CD4-positive, CD25-positive, alpha-beta regulatory T cell (primary cell): ENCODE data around the gene HEG1. TPM values are rescaled to one million over a fixed set of nuclear protein-coding genes. Genes with fewer than 3 reads are reported as not detected.
A peak's percentile ranks its signal among the peaks of the same experiment; 100 is the strongest.

Experiments used
- ATAC-seq, 2 donors: fragments of 150-1000 bp; cut with Tn5 transposase; one replicate each; pipeline ENCODE4 v1.10.0; 2021; ENCODE audit warnings: low read depth in 2 of 2, moderate number of reproducible peaks in 2 of 2, moderate library complexity in 1 of 2
- DNase-seq, 3 donors: peaks; one replicate each; pipeline versions ENCODE4 v3.0.0 to v3.0.0-alpha.2; 2012 to 2022; ENCODE audit warnings: mixed read lengths in 1 of 3
- H3K27ac ChIP-seq: one replicate; pipeline ENCODE4 v1.7.0; 2013; ENCODE audit warnings: mild to moderate bottlenecking, low read length; ENCODE audit not compliant: insufficient read depth, poor library complexity, severe bottlenecking
- H3K27me3 ChIP-seq: one replicate; pipeline ENCODE4 v1.7.0; 2013; ENCODE audit warnings: low read length; ENCODE audit not compliant: control insufficient read depth, insufficient read depth
- H3K36me3 ChIP-seq: one replicate; pipeline ENCODE4 v1.7.0; 2013; ENCODE audit warnings: mild to moderate bottlenecking, low read length, moderate library complexity; ENCODE audit not compliant: control insufficient read depth, insufficient read depth
- H3K4me1 ChIP-seq: 2 replicates; pipeline ENCODE4 v1.7.0; 2013; ENCODE audit warnings: mild to moderate bottlenecking, low read length; ENCODE audit not compliant: insufficient read depth, control insufficient read depth, poor library complexity, severe bottlenecking
- H3K4me3 ChIP-seq: one replicate; pipeline ENCODE4 v1.7.0; 2013; ENCODE audit warnings: low read depth, mild to moderate bottlenecking, low read length, moderate library complexity
- H3K9me3 ChIP-seq, 2 experiments: 1 replicate in 1 of 2; 2 replicates in 1 of 2; pipeline ENCODE4 v1.7.0; 2013; ENCODE audit warnings: low read length in 2 of 2, mild to moderate bottlenecking in 1 of 2, moderate library complexity in 1 of 2; ENCODE audit not compliant: control insufficient read depth in 2 of 2
- H3K27ac Mint-ChIP-seq, 3 donors: one replicate each; pipeline ENCODE4 v1.8.0; 2020 to 2022; ENCODE audit warnings: mild to moderate bottlenecking in 3 of 3, mixed read lengths in 3 of 3, moderate library complexity in 2 of 3
- H3K27me3 Mint-ChIP-seq: one replicate; pipeline ENCODE4 v1.8.0; 2022; ENCODE audit warnings: mild to moderate bottlenecking, mixed read lengths
- H3K36me3 Mint-ChIP-seq: one replicate; pipeline ENCODE4 v1.8.0; 2020; ENCODE audit warnings: mixed read lengths
- H3K4me1 Mint-ChIP-seq, 4 donors: one replicate each; pipeline ENCODE4 v1.8.0; 2020 to 2022; ENCODE audit warnings: mixed read lengths in 4 of 4, mild to moderate bottlenecking in 1 of 4
- H3K4me3 Mint-ChIP-seq, 4 donors: one replicate each; pipeline ENCODE4 v1.8.0; 2020 to 2022; ENCODE audit warnings: mild to moderate bottlenecking in 4 of 4, mixed read lengths in 4 of 4, moderate library complexity in 3 of 4
- H3K9me3 Mint-ChIP-seq, 7 donors: one replicate each; pipeline ENCODE4 v1.8.0; 2020 to 2022; ENCODE audit warnings: mixed read lengths in 7 of 7, mild to moderate bottlenecking in 3 of 7, moderate library complexity in 2 of 7
- polyA plus RNA-seq, 4 donors: library from polyadenylated mRNA; unstranded; fragments of 300-500 nt; fragmentation: Illumina TruSeq; gene quantifications; one replicate each; pipeline ENCODE4 v1.2.3, GENCODE V29; 2021
- total RNA-seq: library from RNA; stranded (reverse); gene quantifications from one replicate; pipeline ENCODE4 v1.2.3, GENCODE V29; 2022

Gene HEG1
- total and polyA plus RNA-seq, 5 donors from 2014 or later: 0.95 to 24.8 (median 2.3) TPM

DNA sequence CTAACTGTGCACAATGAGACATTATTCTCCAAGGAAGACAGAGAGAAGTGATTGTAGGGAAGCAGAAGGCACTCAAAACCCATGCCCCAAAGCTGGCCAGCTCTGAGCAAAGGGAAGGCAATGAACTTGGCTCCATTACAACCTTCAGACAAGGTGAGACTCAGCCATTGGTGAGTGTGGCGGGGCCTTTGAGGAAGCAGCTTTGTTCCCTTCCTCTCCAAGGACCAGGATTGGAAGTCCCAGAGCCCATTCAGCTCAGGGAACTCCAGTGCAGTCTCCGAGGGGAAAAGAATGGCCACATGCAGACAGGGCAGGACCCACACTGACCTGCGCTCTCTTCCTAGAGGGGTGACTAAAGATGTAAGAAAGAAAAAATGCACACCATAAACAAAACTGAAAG is 23.1 kb downstream of the HEG1 start:
- no peaks in the 10 kb centered on the region for H3K27me3 ChIP-seq
- DNase-seq (no peak), ATAC-seq (no peak)
- peaks cover 8 to 10% of the 10 kb centered on the region in 2 experiments for H3K9me3 ChIP-seq
- H3K4me1 ChIP-seq: no peaks in the 10 kb centered on the region
- no peak overlapping the region for H3K27ac ChIP-seq
- peaks cover 14% of the 10 kb centered on the region for H3K36me3 ChIP-seq
- Mint-ChIP-seq H3K27ac (peak overlapping the region in 1 of 3 donors; percentile 42), H3K4me3 (no peak overlapping the region), H3K36me3 (peaks cover 29% of the 10 kb centered on the region), H3K9me3 (peaks cover 0 to 14% (median 5%) of the 10 kb centered on the region in 7 donors), H3K27me3 (no peaks in the 10 kb centered on the region), H3K4me1 (peaks cover 16 to 38% (median 20%) of the 10 kb centered on the region in 4 donors)
- no peak overlapping the region for H3K4me3 ChIP-seq

DNA sequence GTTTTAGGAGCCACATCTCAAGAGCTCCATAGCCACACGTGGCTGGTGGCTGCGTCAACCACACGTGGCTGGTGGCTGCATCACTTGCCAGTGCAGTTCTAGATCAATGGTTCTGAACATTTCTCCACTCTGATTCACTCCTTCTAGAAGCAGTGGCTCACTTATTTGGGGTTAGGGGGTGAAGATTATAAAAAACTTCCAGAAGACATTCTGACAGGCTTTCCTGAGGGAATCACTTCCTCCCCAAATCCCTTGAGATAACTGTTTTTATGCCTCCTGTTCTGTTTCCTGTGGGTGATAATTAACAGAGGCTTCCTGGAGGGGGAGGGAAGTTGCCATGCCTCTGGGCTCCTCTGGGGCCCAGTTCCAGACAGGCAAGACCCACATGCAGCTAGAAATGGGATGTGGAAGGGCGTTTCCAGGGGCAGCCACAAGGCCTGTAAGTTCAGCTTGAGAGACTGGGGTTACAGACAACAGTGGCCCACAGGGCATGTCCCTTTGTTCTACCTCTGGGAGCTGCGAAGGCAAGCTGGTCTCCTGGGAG is 23.6 kb downstream of the HEG1 start:
- H3K4me1 Mint-ChIP-seq: peaks cover 12 to 38% (median 17%) of the 10 kb centered on the region in 4 donors
- peak overlapping the region in 1 of 3 donors; percentile 42 for H3K27ac Mint-ChIP-seq
- Histone ChIP-seq H3K4me3 (no peak overlapping the region), H3K4me1 (no peaks in the 10 kb centered on the region), H3K27ac (no peak overlapping the region), H3K36me3 (peaks cover 19% of the 10 kb centered on the region), H3K9me3 (peaks cover 8 to 10% of the 10 kb centered on the region in 2 experiments), H3K27me3 (no peaks in the 10 kb centered on the region)
- H3K27me3 Mint-ChIP-seq: no peaks in the 10 kb centered on the region
- H3K4me3 Mint-ChIP-seq: no peak overlapping the region
- H3K36me3 Mint-ChIP-seq: peaks cover 33% of the 10 kb centered on the region
- H3K9me3 Mint-ChIP-seq: peaks cover 0 to 14% (median 5%) of the 10 kb centered on the region in 7 donors
- ATAC-seq (no peak), DNase-seq (no peak)

DNA sequence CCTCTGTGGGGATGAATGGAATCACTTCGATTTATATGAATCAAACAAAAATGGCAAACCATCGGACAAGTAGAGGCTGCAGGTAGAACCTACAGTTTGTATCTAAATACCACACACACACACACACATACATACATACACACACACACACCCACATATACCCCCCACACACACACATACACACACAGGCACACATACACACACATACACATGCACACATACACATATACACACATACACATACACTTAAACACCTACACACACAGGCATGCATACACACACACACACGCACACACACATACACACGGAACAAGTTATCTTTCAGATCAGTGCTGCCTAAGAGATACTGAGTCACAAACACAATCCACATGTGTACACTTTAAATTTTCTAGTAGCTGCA is 24.3 kb downstream of the HEG1 start:
- Histone ChIP-seq H3K4me3 (no peak overlapping the region), H3K4me1 (no peaks in the 10 kb centered on the region), H3K27ac (no peak overlapping the region), H3K36me3 (peaks cover 24% of the 10 kb centered on the region), H3K9me3 (peaks cover 6 to 10% of the 10 kb centered on the region in 2 experiments), H3K27me3 (no peaks in the 10 kb centered on the region)
- no peak for ATAC-seq
- Mint-ChIP-seq H3K9me3 (peaks cover 0 to 12% (median 5%) of the 10 kb centered on the region in 7 donors), H3K4me1 (peaks cover 9 to 38% (median 16%) of the 10 kb centered on the region in 4 donors), H3K27me3 (no peaks in the 10 kb centered on the region), H3K27ac (no peak overlapping the region), H3K36me3 (peaks cover 37% of the 10 kb centered on the region), H3K4me3 (no peak overlapping the region)
- no peak for DNase-seq

DNA sequence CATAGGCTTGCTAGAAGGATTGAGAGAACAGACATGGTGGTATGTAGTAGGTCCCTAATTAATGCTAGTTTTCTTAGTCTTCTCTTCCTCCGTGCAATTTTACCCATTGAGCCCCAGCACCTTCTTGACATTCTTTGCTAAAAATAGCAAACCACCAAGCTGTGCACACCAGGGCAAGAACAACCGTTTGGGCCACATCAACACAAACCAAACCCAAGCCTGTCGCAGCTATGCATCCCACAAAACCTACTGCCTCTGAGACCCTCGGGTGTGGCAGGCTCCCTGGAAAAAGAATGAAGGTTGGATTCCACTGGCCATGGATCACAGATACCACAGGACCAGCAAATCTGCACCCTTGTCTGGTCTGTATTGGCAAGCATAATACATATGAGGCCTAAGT is 27.1 kb downstream of the HEG1 start:
- H3K27ac Mint-ChIP-seq: peak overlapping the region in 1 of 3 donors; percentile 67
- Histone ChIP-seq H3K9me3 (no peaks in the 10 kb centered on the region), H3K4me1 (peaks cover 12% of the 10 kb centered on the region), H3K4me3 (no peak overlapping the region), H3K27ac (no peak overlapping the region), H3K27me3 (no peaks in the 10 kb centered on the region), H3K36me3 (peaks cover 38% of the 10 kb centered on the region)
- DNase-seq (no peak), ATAC-seq (no peak)
- peaks cover 0 to 5% (median 0%) of the 10 kb centered on the region in 7 donors for H3K9me3 Mint-ChIP-seq
- H3K27me3 Mint-ChIP-seq: no peaks in the 10 kb centered on the region
- H3K4me3 Mint-ChIP-seq: no peak overlapping the region
- peaks cover 57% of the 10 kb centered on the region for H3K36me3 Mint-ChIP-seq
- H3K4me1 Mint-ChIP-seq: peaks cover 14 to 52% (median 22%) of the 10 kb centered on the region in 4 donors

DNA sequence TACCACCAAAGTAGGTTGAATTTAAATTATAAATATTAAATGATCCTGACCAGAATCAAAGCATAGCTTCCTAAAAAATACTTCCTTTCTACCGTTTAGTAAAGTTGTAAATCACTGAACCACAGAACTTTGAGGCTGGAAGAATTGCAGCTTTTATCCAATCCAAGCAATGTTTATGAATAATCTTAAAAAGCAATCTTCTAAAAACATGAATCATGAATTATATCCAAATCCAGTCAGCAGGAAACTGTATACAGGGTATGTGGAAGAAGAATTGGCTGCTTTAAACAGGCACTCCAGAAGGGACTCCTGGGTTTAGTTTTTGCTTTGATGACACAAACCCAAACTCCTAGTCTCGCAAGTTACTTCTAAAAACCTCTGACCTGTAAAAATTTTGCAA is 30.2 kb downstream of the HEG1 start:
- H3K27me3 Mint-ChIP-seq: no peaks in the 10 kb centered on the region
- H3K36me3 Mint-ChIP-seq: peaks cover 58% of the 10 kb centered on the region
- no peaks in the 10 kb centered on the region for H3K9me3 Mint-ChIP-seq
- Histone ChIP-seq H3K4me1 (peaks cover 19% of the 10 kb centered on the region), H3K4me3 (no peak overlapping the region), H3K9me3 (no peaks in the 10 kb centered on the region), H3K27me3 (no peaks in the 10 kb centered on the region), H3K36me3 (peaks cover 44% of the 10 kb centered on the region), H3K27ac (no peak overlapping the region)
- peaks cover 19 to 56% (median 37%) of the 10 kb centered on the region in 4 donors for H3K4me1 Mint-ChIP-seq
- no peak overlapping the region for H3K4me3 Mint-ChIP-seq
- DNase-seq (no peak), ATAC-seq (no peak)
- peak overlapping the region in 2 of 3 donors; percentile 23 to 77 for H3K27ac Mint-ChIP-seq

DNA sequence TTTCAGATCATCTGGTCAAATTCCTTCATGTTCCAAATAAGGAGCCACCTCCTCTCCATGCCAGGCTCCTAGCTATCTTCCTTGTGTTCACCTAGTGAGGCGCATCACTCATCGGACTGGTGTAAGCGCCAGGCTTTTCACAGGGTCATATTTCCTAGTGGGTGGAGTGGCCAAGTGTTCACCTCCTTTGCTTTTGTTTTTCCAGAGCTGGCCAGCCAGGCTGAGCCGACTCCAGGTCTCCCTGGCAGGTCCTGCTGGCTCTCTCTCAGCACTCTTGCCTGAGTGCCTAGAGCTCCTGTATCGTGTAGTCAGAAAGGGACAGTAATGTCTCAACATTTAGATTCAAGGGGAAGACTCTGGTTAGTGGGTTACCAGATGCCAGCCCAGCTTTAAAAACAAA is 31.0 kb downstream of the HEG1 start:
- Histone ChIP-seq H3K36me3 (peaks cover 47% of the 10 kb centered on the region), H3K27ac (no peak overlapping the region), H3K4me1 (peaks cover 19% of the 10 kb centered on the region), H3K9me3 (no peaks in the 10 kb centered on the region), H3K4me3 (no peak overlapping the region), H3K27me3 (no peaks in the 10 kb centered on the region)
- peaks cover 56% of the 10 kb centered on the region for H3K36me3 Mint-ChIP-seq
- H3K4me3 Mint-ChIP-seq: no peak overlapping the region
- DNase-seq: no peak
- H3K9me3 Mint-ChIP-seq: no peaks in the 10 kb centered on the region
- ATAC-seq: no peak
- H3K4me1 Mint-ChIP-seq: peaks cover 19 to 51% (median 38%) of the 10 kb centered on the region in 4 donors
- H3K27ac Mint-ChIP-seq: peak overlapping the region in 2 of 3 donors; percentile 75 to 77
- no peaks in the 10 kb centered on the region for H3K27me3 Mint-ChIP-seq

DNA sequence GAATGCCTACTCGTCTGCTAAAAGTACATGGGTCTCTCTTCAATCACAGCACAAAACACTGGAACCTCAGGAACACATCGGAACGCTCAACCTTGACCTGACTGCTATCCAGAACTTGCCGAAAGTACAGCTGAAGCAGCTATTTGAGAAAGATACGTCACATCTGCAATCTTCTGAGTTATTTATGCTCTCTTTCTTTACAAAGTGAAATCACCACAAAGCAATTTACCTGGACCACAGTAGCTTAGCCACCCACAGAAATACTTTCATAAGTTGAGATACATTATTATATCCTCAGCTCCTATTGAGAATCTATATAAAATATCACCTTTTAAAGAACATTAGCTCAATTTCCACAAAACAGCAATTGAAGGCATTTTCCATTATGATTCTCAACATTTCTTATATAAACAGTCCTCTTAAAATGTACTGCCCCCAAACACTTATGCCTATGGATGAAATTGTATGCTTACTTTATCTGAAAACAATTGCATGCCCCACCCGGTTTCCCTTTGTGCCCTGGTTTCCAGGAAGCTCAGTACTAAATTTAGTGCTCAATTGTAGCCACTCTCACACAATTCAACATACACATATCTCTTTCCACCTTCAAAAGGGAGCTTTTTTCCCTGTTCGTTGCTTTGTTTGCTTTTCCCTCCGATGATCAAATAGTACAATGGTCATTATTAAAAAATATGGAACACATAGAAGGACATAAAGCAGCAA is 31.8 kb downstream of the HEG1 start:
- DNase-seq (peak in 1 of 3 donors; percentile 52), ATAC-seq (no peak)
- no peaks in the 10 kb centered on the region for H3K27me3 ChIP-seq
- Mint-ChIP-seq H3K4me3 (peak overlapping the region in 1 of 4 donors; percentile 60), H3K27me3 (no peaks in the 10 kb centered on the region), H3K4me1 (peaks cover 19 to 54% (median 44%) of the 10 kb centered on the region in 4 donors), H3K27ac (peak overlapping the region in 2 of 3 donors; percentile 3 to 77), H3K9me3 (no peaks in the 10 kb centered on the region), H3K36me3 (peaks cover 64% of the 10 kb centered on the region)
- peaks cover 53% of the 10 kb centered on the region for H3K36me3 ChIP-seq
- no peak overlapping the region for H3K4me3 ChIP-seq
- H3K9me3 ChIP-seq: no peaks in the 10 kb centered on the region
- no peak overlapping the region for H3K27ac ChIP-seq
- H3K4me1 ChIP-seq: peaks cover 19% of the 10 kb centered on the region
